ENCODE data around the gene ABL2.

DNA sequence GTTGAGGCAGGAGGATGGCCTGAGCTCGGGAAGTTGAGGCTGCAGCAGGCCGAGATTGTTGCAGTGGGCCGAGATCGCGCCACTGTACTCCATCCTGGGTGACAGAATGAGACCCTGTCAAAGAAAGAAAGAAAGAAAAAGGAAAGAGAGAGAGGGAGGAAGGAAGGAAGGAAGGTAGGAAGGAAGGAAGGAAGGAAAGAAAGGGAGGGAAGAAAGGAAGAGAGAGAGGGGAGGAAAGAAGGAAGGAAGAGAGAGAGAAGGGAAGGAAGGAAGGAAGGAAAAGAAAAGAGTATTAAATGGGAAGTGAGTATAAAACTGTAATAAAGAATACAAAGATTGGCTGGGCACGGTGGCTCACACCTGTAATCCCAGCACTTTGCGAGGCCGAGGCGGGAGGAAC is 18.4 kb upstream of the ABL2 start:
- TF ChIP-seq YY1 (IDR thresholded peaks at IDR 0.05; ENCODE audit: insufficient read depth, insufficient read length) = no peak
- TF ChIP-seq ZNF274 (IDR thresholded peaks at IDR 0.05; ENCODE audit: low read depth, low read length) = no peak
